ENCODE results near the gene HOXC11.

The HOXC11 gene

DNA sequence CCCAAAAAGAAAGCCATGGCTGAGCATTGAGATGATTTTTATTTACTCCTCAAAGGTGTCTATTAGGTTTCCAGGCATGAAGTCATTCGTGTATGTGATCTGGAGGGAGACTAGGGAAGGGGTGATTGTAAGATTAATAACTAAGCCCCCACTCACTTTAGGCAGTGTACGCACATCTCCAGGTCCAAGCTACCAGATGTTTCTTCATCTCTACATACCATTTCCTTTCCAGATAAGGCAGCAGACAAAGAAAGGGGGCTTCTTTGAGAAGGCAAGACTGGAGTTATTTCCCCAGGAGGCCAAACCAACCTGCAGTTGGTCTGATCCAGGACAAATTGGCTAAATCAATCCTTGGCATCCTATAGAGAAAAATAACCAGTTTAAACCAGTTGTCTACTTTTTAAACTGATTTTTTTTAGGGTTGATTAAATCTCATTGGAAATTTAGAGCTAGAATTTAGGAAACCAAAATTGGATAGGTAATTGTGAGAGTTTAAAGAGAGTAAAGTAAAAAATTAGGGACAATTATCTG is 30.4 kb upstream of the HOXC11 start:
- H3K9me3 ChIP-seq (ENCODE audit: control insufficient read depth in 1 of 2, low read length in 2 of 2) = no peaks in the 10 kb centered on the region
- H3K4me3 ChIP-seq (ENCODE audit: low read depth in 1 of 2, low read length in 2 of 2) = no peak overlapping the region
- H3K36me3 ChIP-seq (ENCODE audit: control insufficient read depth in 1 of 2, insufficient read depth in 2 of 2, low read length in 2 of 2) = no peaks in the 10 kb centered on the region
- H3K9ac ChIP-seq (ENCODE audit: low read depth in 1 of 2, low read length in 2 of 2) = no peak overlapping the region
- H3K27ac ChIP-seq (ENCODE audit: low read depth, low read length) = no peak overlapping the region
- H3K27me3 ChIP-seq (ENCODE audit: control insufficient read depth in 1 of 2, insufficient read depth in 2 of 2, low read length in 2 of 2) = peaks cover 87 to 96% of the 10 kb centered on the region in 2 donors
- H3K4me1 ChIP-seq (ENCODE audit: control insufficient read depth in 1 of 2, insufficient read depth in 2 of 2, low read length in 2 of 2) = no peaks in the 10 kb centered on the region

DNA sequence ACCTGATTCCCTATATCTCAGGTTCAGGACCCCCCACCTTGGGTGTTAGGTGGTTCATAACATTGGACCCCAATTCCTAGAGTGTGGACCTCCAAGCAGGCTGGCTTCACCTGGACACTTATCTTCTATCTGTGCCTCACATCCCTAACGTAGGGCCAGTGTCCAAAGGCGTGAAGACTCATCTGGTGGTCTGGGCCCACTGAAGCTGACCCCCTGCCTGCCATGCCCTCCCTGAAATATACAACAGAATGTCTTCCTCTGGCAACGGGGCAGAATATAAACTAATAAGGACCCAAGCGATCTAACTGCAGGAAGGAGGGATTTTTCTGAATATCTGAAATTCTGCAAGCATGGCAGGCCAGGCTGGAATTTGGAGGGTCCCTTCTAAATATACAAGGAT is 28.7 kb upstream of the HOXC11 start:
- Histone ChIP-seq H3K9me3 (ENCODE audit: control insufficient read depth in 1 of 2, low read length in 2 of 2) (no peaks in the 10 kb centered on the region), H3K27ac (ENCODE audit: low read depth, low read length) (no peak overlapping the region), H3K36me3 (ENCODE audit: control insufficient read depth in 1 of 2, insufficient read depth in 2 of 2, low read length in 2 of 2) (no peaks in the 10 kb centered on the region), H3K9ac (ENCODE audit: low read depth in 1 of 2, low read length in 2 of 2) (no peak overlapping the region), H3K4me3 (ENCODE audit: low read depth in 1 of 2, low read length in 2 of 2) (no peak overlapping the region), H3K4me1 (ENCODE audit: control insufficient read depth in 1 of 2, insufficient read depth in 2 of 2, low read length in 2 of 2) (no peaks in the 10 kb centered on the region), H3K27me3 (ENCODE audit: control insufficient read depth in 1 of 2, insufficient read depth in 2 of 2, low read length in 2 of 2) (peaks cover 88 to 94% of the 10 kb centered on the region in 2 donors)

DNA sequence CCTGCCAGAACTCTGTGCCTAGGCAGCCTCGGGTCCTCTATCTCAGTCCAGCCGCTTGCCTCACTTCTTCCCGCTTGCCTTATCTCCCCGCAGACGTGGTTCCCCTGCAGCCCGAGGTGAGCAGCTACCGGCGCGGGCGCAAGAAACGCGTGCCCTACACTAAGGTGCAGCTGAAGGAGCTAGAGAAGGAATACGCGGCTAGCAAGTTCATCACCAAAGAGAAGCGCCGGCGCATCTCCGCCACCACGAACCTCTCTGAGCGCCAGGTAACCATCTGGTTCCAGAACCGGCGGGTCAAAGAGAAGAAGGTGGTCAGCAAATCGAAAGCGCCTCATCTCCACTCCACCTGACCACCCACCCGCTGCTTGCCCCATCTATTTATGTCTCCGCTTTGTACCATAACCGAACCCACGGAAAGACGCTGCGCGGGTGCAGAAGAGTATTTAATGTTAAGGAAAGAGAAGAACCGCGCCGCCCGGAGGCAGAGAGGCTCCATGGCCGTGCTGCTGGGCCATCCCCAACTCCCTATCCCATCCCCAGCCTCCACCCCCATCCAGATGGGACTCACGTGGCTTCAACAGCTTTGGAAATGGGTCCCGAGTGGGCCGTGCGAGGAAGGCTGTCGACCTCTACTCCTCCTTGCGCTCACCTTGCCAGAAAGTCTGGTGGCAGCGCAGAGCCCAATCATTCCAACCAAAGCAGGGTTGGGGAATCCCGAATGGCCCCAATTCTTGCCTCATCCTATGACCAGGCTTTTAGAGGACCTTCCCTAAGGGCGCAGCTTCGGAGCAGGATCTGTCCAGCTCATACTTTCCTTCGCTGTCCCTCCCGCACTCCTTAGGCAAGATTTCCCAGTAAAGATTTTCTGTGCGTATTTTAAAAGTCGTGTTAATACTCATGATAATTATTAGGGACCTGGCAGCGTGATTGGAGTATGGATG is 27.7 kb upstream of the HOXC11 start:
- peaks cover 91 to 94% of the 10 kb centered on the region in 2 donors for H3K27me3 ChIP-seq (ENCODE audit: control insufficient read depth in 1 of 2, insufficient read depth in 2 of 2, low read length in 2 of 2)
- H3K4me1 ChIP-seq (ENCODE audit: control insufficient read depth in 1 of 2, insufficient read depth in 2 of 2, low read length in 2 of 2) = no peaks in the 10 kb centered on the region
- H3K4me3 ChIP-seq (ENCODE audit: low read depth in 1 of 2, low read length in 2 of 2) = no peak overlapping the region
- no peak overlapping the region for H3K9ac ChIP-seq (ENCODE audit: low read depth in 1 of 2, low read length in 2 of 2)
- H3K27ac ChIP-seq (ENCODE audit: low read depth, low read length) = no peak overlapping the region
- H3K9me3 ChIP-seq (ENCODE audit: control insufficient read depth in 1 of 2, low read length in 2 of 2) = no peaks in the 10 kb centered on the region
- no peaks in the 10 kb centered on the region for H3K36me3 ChIP-seq (ENCODE audit: control insufficient read depth in 1 of 2, insufficient read depth in 2 of 2, low read length in 2 of 2)

DNA sequence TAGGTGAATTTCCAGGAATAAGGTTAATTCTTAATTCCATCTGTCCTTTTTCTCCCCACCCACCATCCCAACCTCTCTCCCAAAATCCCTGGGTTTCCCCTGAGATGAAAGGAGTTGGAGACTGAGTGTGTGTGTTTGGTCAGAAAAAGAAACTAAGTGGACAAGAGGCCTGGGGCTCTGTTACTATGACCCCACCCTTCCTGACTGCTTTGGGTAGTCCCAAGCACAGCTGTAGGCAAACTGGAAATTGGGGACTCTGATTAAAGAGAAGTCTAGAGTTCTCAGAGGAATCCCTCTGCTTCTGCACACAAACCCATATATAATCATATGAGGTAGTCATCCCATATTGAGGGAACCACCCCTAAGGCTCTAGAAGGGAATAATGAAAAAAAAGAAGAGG is 25.2 kb upstream of the HOXC11 start:
- Histone ChIP-seq H3K9ac (ENCODE audit: low read depth in 1 of 2, low read length in 2 of 2) (no peak overlapping the region), H3K27me3 (ENCODE audit: control insufficient read depth in 1 of 2, insufficient read depth in 2 of 2, low read length in 2 of 2) (peaks cover 96% of the 10 kb centered on the region in 2 donors), H3K4me3 (ENCODE audit: low read depth in 1 of 2, low read length in 2 of 2) (no peak overlapping the region), H3K27ac (ENCODE audit: low read depth, low read length) (no peak overlapping the region), H3K4me1 (ENCODE audit: control insufficient read depth in 1 of 2, insufficient read depth in 2 of 2, low read length in 2 of 2) (no peaks in the 10 kb centered on the region), H3K9me3 (ENCODE audit: control insufficient read depth in 1 of 2, low read length in 2 of 2) (no peaks in the 10 kb centered on the region), H3K36me3 (ENCODE audit: control insufficient read depth in 1 of 2, insufficient read depth in 2 of 2, low read length in 2 of 2) (no peaks in the 10 kb centered on the region)

DNA sequence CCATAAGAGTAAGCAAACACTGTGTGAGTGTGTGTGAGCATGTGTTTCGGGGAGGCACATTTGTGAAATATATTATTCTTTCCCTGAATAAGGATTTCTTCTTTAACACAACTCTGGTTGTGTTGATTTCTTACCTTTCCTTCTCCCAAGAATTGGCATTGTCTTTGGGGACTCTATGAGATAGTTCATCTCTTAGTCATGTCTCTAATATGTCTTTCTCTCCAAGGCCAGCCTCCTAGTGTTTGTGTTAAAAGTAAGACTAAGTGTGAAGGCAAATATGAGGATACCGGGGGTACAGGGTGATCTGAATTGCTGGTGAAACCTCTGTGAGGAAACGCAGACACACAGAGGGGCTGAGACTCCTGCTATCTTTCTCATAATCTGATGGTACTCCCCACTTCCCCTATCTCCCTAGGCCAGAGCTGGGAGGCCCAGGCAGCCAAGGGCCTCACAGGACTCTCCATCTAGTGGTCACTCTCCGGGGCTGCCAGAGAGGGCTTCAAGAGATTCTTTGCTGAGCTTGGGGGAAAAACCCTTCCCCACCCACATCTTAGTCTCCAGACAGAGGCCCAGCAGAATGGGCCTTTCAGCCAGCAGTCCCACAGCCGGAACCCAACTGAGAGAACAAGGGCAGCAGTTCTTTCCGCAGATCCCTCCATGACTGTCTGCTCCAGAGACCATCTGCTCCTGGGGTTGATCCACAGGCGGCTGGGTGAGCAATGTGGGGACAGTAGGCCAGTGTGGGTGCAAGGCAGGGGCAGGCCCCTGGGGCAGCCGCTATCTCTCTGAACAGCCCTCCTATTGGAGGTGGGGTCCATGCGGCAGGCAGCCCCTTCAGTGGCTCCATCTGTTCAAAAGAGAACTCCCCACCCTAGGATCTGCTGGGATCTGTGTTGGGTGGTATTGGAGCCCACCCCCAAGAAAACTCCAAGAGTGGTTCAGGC is 24.0 kb upstream of the HOXC11 start:
- no peak overlapping the region for H3K9ac ChIP-seq (ENCODE audit: low read depth in 1 of 2, low read length in 2 of 2)
- H3K27me3 ChIP-seq (ENCODE audit: control insufficient read depth in 1 of 2, insufficient read depth in 2 of 2, low read length in 2 of 2) = peaks cover 96 to 98% of the 10 kb centered on the region in 2 donors
- no peak overlapping the region for H3K27ac ChIP-seq (ENCODE audit: low read depth, low read length)
- no peaks in the 10 kb centered on the region for H3K4me1 ChIP-seq (ENCODE audit: control insufficient read depth in 1 of 2, insufficient read depth in 2 of 2, low read length in 2 of 2)
- no peaks in the 10 kb centered on the region for H3K36me3 ChIP-seq (ENCODE audit: control insufficient read depth in 1 of 2, insufficient read depth in 2 of 2, low read length in 2 of 2)
- no peak overlapping the region for H3K4me3 ChIP-seq (ENCODE audit: low read depth in 1 of 2, low read length in 2 of 2)
- H3K9me3 ChIP-seq (ENCODE audit: control insufficient read depth in 1 of 2, low read length in 2 of 2) = no peaks in the 10 kb centered on the region

DNA sequence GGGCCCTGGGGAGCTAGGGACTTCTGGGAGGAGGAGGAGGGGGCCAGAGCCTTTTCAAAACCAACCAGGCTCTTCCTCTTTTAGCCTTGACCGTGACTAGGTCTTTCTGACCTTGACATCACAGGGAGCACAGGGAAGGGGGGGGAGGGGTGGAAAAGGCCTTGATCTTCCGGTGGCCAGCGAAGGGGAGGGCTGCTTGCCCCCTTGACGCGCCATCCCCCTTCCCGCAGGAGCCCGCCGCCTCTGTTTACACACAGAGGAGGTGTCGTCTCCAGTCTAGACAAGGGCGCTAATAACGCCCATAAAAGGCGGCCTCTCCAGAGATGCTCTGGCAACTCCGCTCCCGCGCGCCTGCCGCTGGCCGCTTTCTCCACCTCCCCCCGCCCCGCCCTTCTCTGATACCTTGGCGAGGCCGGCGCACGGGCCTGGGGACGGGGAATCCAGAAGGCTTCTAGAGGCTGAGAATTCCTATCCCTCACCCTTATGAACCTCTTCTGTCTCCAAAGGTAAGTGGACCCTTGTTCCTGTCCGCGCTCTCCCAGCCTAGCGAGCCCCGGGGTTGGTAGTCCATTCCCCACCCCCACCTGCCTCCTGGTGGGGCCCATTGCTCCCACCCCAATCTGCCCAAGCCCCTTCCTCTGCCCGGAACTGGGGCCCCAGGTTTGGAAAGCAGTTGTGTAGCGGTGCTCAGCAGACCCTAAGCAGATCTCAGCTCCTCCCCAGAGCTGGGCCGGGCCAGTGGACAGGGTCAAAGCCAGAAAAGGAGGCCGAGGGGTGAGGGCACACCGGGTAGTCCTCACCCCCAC is 23.1 kb upstream of the HOXC11 start:
- Histone ChIP-seq H3K9ac (ENCODE audit: low read depth in 1 of 2, low read length in 2 of 2) (no peak overlapping the region), H3K27ac (ENCODE audit: low read depth, low read length) (no peak overlapping the region), H3K9me3 (ENCODE audit: control insufficient read depth in 1 of 2, low read length in 2 of 2) (no peaks in the 10 kb centered on the region), H3K27me3 (ENCODE audit: control insufficient read depth in 1 of 2, insufficient read depth in 2 of 2, low read length in 2 of 2) (peaks cover 96 to 97% of the 10 kb centered on the region in 2 donors), H3K4me1 (ENCODE audit: control insufficient read depth in 1 of 2, insufficient read depth in 2 of 2, low read length in 2 of 2) (peaks cover 0 to 2% of the 10 kb centered on the region in 2 donors), H3K36me3 (ENCODE audit: control insufficient read depth in 1 of 2, insufficient read depth in 2 of 2, low read length in 2 of 2) (no peaks in the 10 kb centered on the region), H3K4me3 (ENCODE audit: low read depth in 1 of 2, low read length in 2 of 2) (no peak overlapping the region)

DNA sequence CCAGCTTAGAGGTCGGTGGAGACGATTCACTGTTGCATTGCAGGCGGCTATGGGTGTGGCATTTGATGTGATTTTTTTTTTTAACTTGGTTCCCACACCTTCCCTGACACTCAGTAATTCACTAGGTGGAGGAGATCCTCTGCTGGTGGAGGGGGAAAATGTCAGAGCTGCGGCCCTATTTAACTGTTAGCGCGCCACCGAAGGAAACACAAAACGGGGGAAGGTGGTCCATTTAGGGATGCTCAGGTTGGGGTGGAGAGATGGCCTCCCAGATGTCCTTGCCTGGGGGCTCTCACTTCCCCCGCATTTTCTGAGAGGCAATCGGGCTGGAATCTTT is 22.5 kb upstream of the HOXC11 start:
- H3K4me1 ChIP-seq (ENCODE audit: control insufficient read depth in 1 of 2, insufficient read depth in 2 of 2, low read length in 2 of 2) = peaks cover 0 to 3% of the 10 kb centered on the region in 2 donors

DNA sequence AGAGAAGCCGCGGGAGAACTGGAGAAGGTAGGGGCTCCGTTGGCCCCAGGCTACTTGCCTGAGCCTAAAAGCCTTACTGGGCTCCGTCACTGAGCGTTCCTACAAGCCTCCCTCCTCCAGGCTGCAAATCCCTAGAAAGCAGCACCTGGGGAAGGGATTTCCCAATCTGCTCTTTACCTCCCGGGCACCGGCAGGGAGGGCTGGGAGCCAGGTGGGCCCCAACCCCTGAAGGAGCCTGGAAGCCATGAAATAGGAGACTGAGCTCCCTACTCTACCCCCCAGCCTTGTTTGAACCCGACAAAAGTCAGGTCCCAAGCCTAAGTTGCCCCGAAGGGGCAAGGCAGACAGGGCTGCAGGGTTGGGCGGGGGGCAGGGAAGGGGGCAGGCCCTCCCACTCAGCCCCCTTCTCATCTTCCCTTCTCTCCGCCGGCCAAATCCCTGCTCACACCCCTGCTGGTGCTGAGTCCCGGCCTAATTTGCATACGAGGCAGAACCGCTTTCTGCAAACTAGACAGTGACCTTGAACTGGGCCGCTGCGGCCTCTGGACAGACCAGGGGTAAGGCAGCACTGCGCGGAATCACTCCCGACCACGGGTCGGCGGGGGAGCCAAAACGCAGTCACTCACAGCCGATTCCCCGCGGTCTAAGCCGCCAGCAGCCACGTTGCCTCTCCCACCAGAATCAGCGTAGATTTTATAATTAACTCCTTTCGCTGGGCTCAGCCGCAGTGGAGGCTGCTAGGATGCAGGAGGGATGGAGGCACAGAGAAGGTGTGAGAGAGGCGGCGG is 21.9 kb upstream of the HOXC11 start:
- no peak overlapping the region for H3K9ac ChIP-seq (ENCODE audit: low read depth in 1 of 2, low read length in 2 of 2)
- H3K27ac ChIP-seq (ENCODE audit: low read depth, low read length) = no peak overlapping the region
- peaks cover 96% of the 10 kb centered on the region in 2 donors for H3K27me3 ChIP-seq (ENCODE audit: control insufficient read depth in 1 of 2, insufficient read depth in 2 of 2, low read length in 2 of 2)
- H3K9me3 ChIP-seq (ENCODE audit: control insufficient read depth in 1 of 2, low read length in 2 of 2) = no peaks in the 10 kb centered on the region
- no peaks in the 10 kb centered on the region for H3K36me3 ChIP-seq (ENCODE audit: control insufficient read depth in 1 of 2, insufficient read depth in 2 of 2, low read length in 2 of 2)
- H3K4me3 ChIP-seq (ENCODE audit: low read depth in 1 of 2, low read length in 2 of 2) = no peak overlapping the region
- H3K4me1 ChIP-seq (ENCODE audit: control insufficient read depth in 1 of 2, insufficient read depth in 2 of 2, low read length in 2 of 2) = peaks cover 0 to 3% of the 10 kb centered on the region in 2 donors

More for the DNA sequence above, 22.5 kb upstream of the HOXC11 start:
- H3K9me3 ChIP-seq (ENCODE audit: control insufficient read depth in 1 of 2, low read length in 2 of 2) = no peaks in the 10 kb centered on the region
- H3K4me3 ChIP-seq (ENCODE audit: low read depth in 1 of 2, low read length in 2 of 2) = no peak overlapping the region
- H3K27me3 ChIP-seq (ENCODE audit: control insufficient read depth in 1 of 2, insufficient read depth in 2 of 2, low read length in 2 of 2) = peaks cover 96% of the 10 kb centered on the region in 2 donors
- no peak overlapping the region for H3K27ac ChIP-seq (ENCODE audit: low read depth, low read length)
- H3K9ac ChIP-seq (ENCODE audit: low read depth in 1 of 2, low read length in 2 of 2) = no peak overlapping the region
- no peaks in the 10 kb centered on the region for H3K36me3 ChIP-seq (ENCODE audit: control insufficient read depth in 1 of 2, insufficient read depth in 2 of 2, low read length in 2 of 2)
